AG10803 (cell line): ENCODE measurements around the gene KIAA1217.
A peak's percentile ranks its signal among the peaks of the same experiment; 100 is the strongest.
"Not testable (repeated sequence)": the region's sequence is repeated elsewhere in the genome, so short reads cannot be mapped to it uniquely, and the experiment has no call there.

ENCODE experiments used
- DNase-seq: peaks from one replicate; pipeline ENCODE4 v3.0.0; 2010; ENCODE audit warnings: low read depth
- H3K4me3 ChIP-seq: 2 replicates; pipeline ENCODE4 v1.5.1; 2011; ENCODE audit warnings: mild to moderate bottlenecking, low read length, control low read depth
- CTCF ChIP-seq: conservative IDR thresholded peaks from 2 replicates; pipeline ENCODE4 v1.5.1; 2011; ENCODE audit warnings: mild to moderate bottlenecking, low read length, control low read depth, inconsistent platforms

KIAA1217 gene

GRCh38 chr10:24442234-24442633 is 233.3 kb downstream of the KIAA1217 start:
- no peak overlapping the region for H3K4me3 ChIP-seq
- TF ChIP-seq CTCF: no peak
- DNase-seq: no peak

- DNase-seq, H3K4me3 ChIP-seq: not testable (repeated sequence)
These were observed 233.8 kb downstream of the KIAA1217 start for GRCh38 chr10:24442641-24443174.

- peak; percentile 90 for DNase-seq
- no peak for TF ChIP-seq CTCF
- H3K4me3 ChIP-seq: no peak overlapping the region
These were observed 235.4 kb downstream of the KIAA1217 start for GRCh38 chr10:24444337-24444736.

GRCh38 chr10:24445958-24446357 is 237.0 kb downstream of the KIAA1217 start:
- not testable (repeated sequence) for H3K4me3 ChIP-seq, DNase-seq

- TF ChIP-seq CTCF: no peak
- H3K4me3 ChIP-seq: no peak overlapping the region
- DNase-seq: peak; percentile 97
These were observed 237.8 kb downstream of the KIAA1217 start for GRCh38 chr10:24446739-24447138.

- DNase-seq: peak; percentile 57
- H3K4me3 ChIP-seq: no peak overlapping the region; the same call in 1 of the 2 replicates
- no peak for TF ChIP-seq CTCF
These were observed 239.5 kb downstream of the KIAA1217 start for GRCh38 chr10:24448351-24448999.

- DNase-seq: peak; percentile 79
- no peak for TF ChIP-seq CTCF
- H3K4me3 ChIP-seq: peak overlapping the region; percentile 29
These were observed 240.4 kb downstream of the KIAA1217 start for GRCh38 chr10:24449321-24449740.

- peak overlapping the region; percentile 29 for H3K4me3 ChIP-seq
- TF ChIP-seq CTCF: no peak
- DNase-seq: no peak
These were observed 240.9 kb downstream of the KIAA1217 start for GRCh38 chr10:24449769-24450310.
